Activated CD8-positive, alpha-beta memory T cell treated with anti-CD3 and anti-CD28 coated beads, Interleukin-2, amount 50 U/mL, for 24 hours (primary cell): ENCODE measurements around the gene GRK1.
"Not testable (repeated sequence)": the region's sequence is repeated elsewhere in the genome, so short reads cannot be mapped to it uniquely, and the experiment has no call there.

Experiments used
- DNase-seq: peaks from one replicate; pipeline ENCODE4 v3.0.0-alpha.2; 2020; ENCODE audit errors: extremely low read depth

GRK1 gene

GRCh38 chr13:113665597-113666328 lies 1.3 kb upstream of the GRK1 start:
- DNase-seq = no peak

- no peak for DNase-seq
These were observed 719 bp upstream of the GRK1 start for GRCh38 chr13:113666329-113666670.

- no peak for DNase-seq
These were observed 912 bp downstream of the GRK1 start for GRCh38 chr13:113667771-113668490.

GRCh38 chr13:113668491-113668971 lies 1.5 kb downstream of the GRK1 start:
- DNase-seq = no peak

- DNase-seq = no peak
These were observed 2.3 kb downstream of the GRK1 start for GRCh38 chr13:113669231-113669754.

- DNase-seq = no peak
These were observed 2.8 kb downstream of the GRK1 start for GRCh38 chr13:113669755-113670341.

GRCh38 chr13:113670541-113670940 lies 3.5 kb downstream of the GRK1 start:
- no peak for DNase-seq

- no peak for DNase-seq
These were observed 4.3 kb downstream of the GRK1 start for GRCh38 chr13:113671066-113672001.

- no peak for DNase-seq
These were observed 5.1 kb downstream of the GRK1 start for GRCh38 chr13:113672002-113672651.

GRCh38 chr13:113722921-113723320 lies 55.9 kb downstream of the GRK1 start:
- DNase-seq = no peak

- DNase-seq = no peak
These were observed 56.5 kb downstream of the GRK1 start for GRCh38 chr13:113723410-113724015.

GRCh38 chr13:113724016-113724758 lies 57.2 kb downstream of the GRK1 start:
- DNase-seq = no peak

- peak; percentile 71 for DNase-seq
These were observed 57.8 kb downstream of the GRK1 start for GRCh38 chr13:113724780-113725315.

- not testable (repeated sequence) for DNase-seq
These were observed 58.5 kb downstream of the GRK1 start for GRCh38 chr13:113725329-113726105.

GRCh38 chr13:113726106-113726821 lies 59.2 kb downstream of the GRK1 start:
- DNase-seq = not testable (repeated sequence)

- DNase-seq = no peak
These were observed 60.0 kb downstream of the GRK1 start for GRCh38 chr13:113726961-113727411.

- no peak for DNase-seq
These were observed 61.6 kb downstream of the GRK1 start for GRCh38 chr13:113728571-113729054.
